Suprapubic skin (tissue), 4 donors: Measurements from ENCODE around the gene FMNL2. TPM values are rescaled to one million over a fixed set of nuclear protein-coding genes. Genes with fewer than 3 reads are reported as not detected.

Source experiments
- DNase-seq, 2 donors: peaks; one replicate each; pipeline ENCODE4 v3.0.0-alpha.2; 2019; ENCODE audit warnings: low spot score in 2 of 2
- H3K27ac ChIP-seq: fragments of 200-600 bp; sonication (generic); one replicate; pipeline ENCODE4 v1.5.1; 2019
- H3K27me3 ChIP-seq: fragments of 200-600 bp; sonication (generic); one replicate; pipeline ENCODE4 v1.5.1; 2019
- H3K36me3 ChIP-seq: fragments of 200-600 bp; sonication (generic); one replicate; pipeline ENCODE4 v1.5.1; 2019
- H3K4me1 ChIP-seq: fragments of 200-600 bp; sonication (generic); one replicate; pipeline ENCODE4 v1.5.1; 2019
- H3K4me3 ChIP-seq: fragments of 200-600 bp; sonication (generic); one replicate; pipeline ENCODE4 v1.5.1; 2019; ENCODE audit warnings: mild to moderate bottlenecking
- H3K9me3 ChIP-seq: fragments of 200-600 bp; sonication (generic); one replicate; pipeline ENCODE4 v1.5.1; 2019
- CTCF ChIP-seq, 2 donors: fragments of 200-600 bp in 1 of 2; fragments of 450-650 bp in 1 of 2; sonication (generic) in 1 of 2; IDR thresholded peaks; one replicate each; pipeline ENCODE4 v1.5.1; 2016 to 2019; ENCODE audit warnings: antibody characterized with exemption in 2 of 2, mild to moderate bottlenecking in 1 of 2, moderate library complexity in 1 of 2
- EP300 ChIP-seq: sonication (generic); formaldehyde crosslinking; IDR thresholded peaks from one replicate; pipeline ENCODE4 v1.6.1; 2017; ENCODE audit warnings: antibody characterized with exemption
- POLR2A ChIP-seq, 2 donors: fragments of 450-650 bp; IDR thresholded peaks; one replicate each; pipeline ENCODE4 v1.6.1; 2017; ENCODE audit warnings: antibody characterized with exemption in 2 of 2, mild to moderate bottlenecking in 2 of 2, moderate library complexity in 2 of 2
- POLR2AphosphoS5 ChIP-seq, 3 donors: sonication (generic); formaldehyde crosslinking; IDR thresholded peaks; one replicate each; pipeline ENCODE4 v1.6.1; 2017; ENCODE audit warnings: antibody characterized with exemption in 3 of 3
- WGBS: methylation state at CpG from one replicate; pipeline ENCODE4 v1.1.5; 2018; 5-methylcytosine and 5-hydroxymethylcytosine counted together
- total RNA-seq, 4 donors: library from RNA; depleted of rRNA; stranded (reverse); fragments of >200 nt; gene quantifications; one replicate each; pipeline ENCODE4 v1.1.0, GENCODE V29; 2016

The FMNL2 gene
- total RNA-seq, 4 donors from 2014 or later = 15.4 to 18.1 (median 16.0) TPM

GRCh38 chr2:152396763-152397162 is 61.8 kb downstream of the FMNL2 start:
- Histone ChIP-seq H3K9me3 (no peaks in the 10 kb centered on the region), H3K4me3 (no peak overlapping the region), H3K36me3 (no peaks in the 10 kb centered on the region), H3K27me3 (no peaks in the 10 kb centered on the region), H3K4me1 (peaks cover 33% of the 10 kb centered on the region), H3K27ac (peak overlapping the region; percentile 77)
- no peak for TF ChIP-seq EP300
- no peak for TF ChIP-seq POLR2A (IDR thresholded peaks at IDR 0.05)
- no peak for TF ChIP-seq CTCF (IDR thresholded peaks at IDR 0.05)
- no peak for TF ChIP-seq POLR2AphosphoS5 (IDR thresholded peaks at IDR 0.05)
- no peak for DNase-seq
- WGBS = 66% methylated on average over 2 of the region's 2 CpGs

GRCh38 chr2:152399003-152399402 is 64.0 kb downstream of the FMNL2 start:
- peaks cover 39% of the 10 kb centered on the region for H3K4me1 ChIP-seq
- TF ChIP-seq POLR2AphosphoS5 (IDR thresholded peaks at IDR 0.05) (no peak), CTCF (IDR thresholded peaks at IDR 0.05) (no peak), POLR2A (IDR thresholded peaks at IDR 0.05) (no peak), EP300 (no peak)

GRCh38 chr2:152400607-152401214 is 65.7 kb downstream of the FMNL2 start:
- no peak overlapping the region for H3K27ac ChIP-seq
- TF ChIP-seq POLR2AphosphoS5 (IDR thresholded peaks at IDR 0.05) = no peak
- no peak for TF ChIP-seq CTCF (IDR thresholded peaks at IDR 0.05)
- no peak for TF ChIP-seq POLR2A (IDR thresholded peaks at IDR 0.05)
- TF ChIP-seq EP300 = no peak
- peaks cover 33% of the 10 kb centered on the region for H3K4me1 ChIP-seq
- no peaks in the 10 kb centered on the region for H3K27me3 ChIP-seq
- H3K36me3 ChIP-seq = no peaks in the 10 kb centered on the region
- no peak for DNase-seq
- H3K9me3 ChIP-seq = no peaks in the 10 kb centered on the region
- H3K4me3 ChIP-seq = no peak overlapping the region
- 43% methylated on average over 2 of the region's 2 CpGs for WGBS

More at GRCh38 chr2:152399003-152399402, 64.0 kb downstream of the FMNL2 start:
- DNase-seq = no peak
- WGBS = 87% methylated on average over 4 of the region's 4 CpGs
- Histone ChIP-seq H3K36me3 (no peaks in the 10 kb centered on the region), H3K4me3 (no peak overlapping the region), H3K27ac (no peak overlapping the region), H3K9me3 (no peaks in the 10 kb centered on the region), H3K27me3 (no peaks in the 10 kb centered on the region)

- no peaks in the 10 kb centered on the region for H3K36me3 ChIP-seq
- H3K9me3 ChIP-seq = no peaks in the 10 kb centered on the region
- H3K4me1 ChIP-seq = peaks cover 30% of the 10 kb centered on the region
- no peak for TF ChIP-seq POLR2AphosphoS5 (IDR thresholded peaks at IDR 0.05)
- no peak for TF ChIP-seq CTCF (IDR thresholded peaks at IDR 0.05)
- TF ChIP-seq EP300 = no peak
- no peak for TF ChIP-seq POLR2A (IDR thresholded peaks at IDR 0.05)
- no peak for DNase-seq
- WGBS = 69% methylated on average over 12 of the region's 12 CpGs
- no peaks in the 10 kb centered on the region for H3K27me3 ChIP-seq
- no peak overlapping the region for H3K4me3 ChIP-seq
- no peak overlapping the region for H3K27ac ChIP-seq
These were observed 68.1 kb downstream of the FMNL2 start for GRCh38 chr2:152402780-152403759.
